HFFc6 (cell line): ENCODE data around the gene CELF4. TPM values are rescaled to one million over a fixed set of nuclear protein-coding genes. Genes with fewer than 3 reads are reported as not detected.

Experiments used
- DNase-seq: peaks from one replicate; pipeline ENCODE4 v3.0.0-alpha.2; 2018
- H3K27ac Mint-ChIP-seq: 2 replicates; pipeline ENCODE4 v1.8.0; 2020; ENCODE audit warnings: mild to moderate bottlenecking, mixed read lengths
- H3K27me3 Mint-ChIP-seq: 2 replicates; pipeline ENCODE4 v1.8.0; 2021; ENCODE audit warnings: mild to moderate bottlenecking, moderate library complexity, mixed read lengths; ENCODE audit not compliant: insufficient read depth
- H3K36me3 Mint-ChIP-seq: 2 replicates; pipeline ENCODE4 v1.8.0; 2021; ENCODE audit warnings: low read depth, mixed read lengths
- H3K4me1 Mint-ChIP-seq: 2 replicates; pipeline ENCODE4 v1.8.0; 2020; ENCODE audit warnings: low read depth, mixed read lengths
- H3K4me3 Mint-ChIP-seq: 2 replicates; pipeline ENCODE4 v1.8.0; 2020; ENCODE audit warnings: mild to moderate bottlenecking, moderate library complexity, mixed read lengths
- H3K9me3 Mint-ChIP-seq: 2 replicates; pipeline ENCODE4 v1.8.0; 2020; ENCODE audit warnings: mild to moderate bottlenecking, mixed read lengths
- CTCF ChIP-seq: fragments of 200-600 bp; sonication (generic); IDR thresholded peaks from 2 replicates; pipeline ENCODE4 v1.5.0; 2021; ENCODE audit warnings: antibody characterized with exemption, mild to moderate bottlenecking
- total RNA-seq, 6 experiments: library from RNA; stranded (reverse); fragmentation: NEBNext Ultra II Directional; extraction: Animal tissue kit (Norgen Biotek cat#: 25700); gene quantifications; 2 replicates in 1 of 6; 3 replicates in 5 of 6; pipeline ENCODE4 v1.2.3, GENCODE V29; 2021

CELF4 gene
- total RNA-seq, 6 experiments from 2014 or later, result not detected

- Mint-ChIP-seq H3K4me3 (no peak overlapping the region), H3K4me1 (no peaks in the 10 kb centered on the region), H3K9me3 (peaks cover 11% of the 10 kb centered on the region; the same call in 1 of the 2 replicates), H3K36me3 (no peaks in the 10 kb centered on the region), H3K27me3 (no peaks in the 10 kb centered on the region), H3K27ac (no peak overlapping the region)
- DNase-seq, result no peak
- TF ChIP-seq CTCF, result no peak
Measured at GRCh38 chr18:37199741-37200140, 365.9 kb downstream of the CELF4 start.
